IPS-18c (cell line): Measurements from ENCODE around the gene ZNF513.
"Not testable (repeated sequence)": the region's sequence is repeated elsewhere in the genome, so short reads cannot be mapped to it uniquely, and the experiment has no call there.

Experiments
- H3K4me3 ChIP-seq: 2 replicates; pipeline ENCODE4 v1.7.0; 2013; ENCODE audit warnings: low read depth, mild to moderate bottlenecking, low read length, moderate library complexity; ENCODE audit not compliant: insufficient read depth
- H3K9me3 ChIP-seq: one replicate; pipeline ENCODE4 v1.6.1; 2013; ENCODE audit warnings: mild to moderate bottlenecking, low read length, moderate library complexity; ENCODE audit not compliant: control insufficient read depth, insufficient read depth

ZNF513 gene, protein sequence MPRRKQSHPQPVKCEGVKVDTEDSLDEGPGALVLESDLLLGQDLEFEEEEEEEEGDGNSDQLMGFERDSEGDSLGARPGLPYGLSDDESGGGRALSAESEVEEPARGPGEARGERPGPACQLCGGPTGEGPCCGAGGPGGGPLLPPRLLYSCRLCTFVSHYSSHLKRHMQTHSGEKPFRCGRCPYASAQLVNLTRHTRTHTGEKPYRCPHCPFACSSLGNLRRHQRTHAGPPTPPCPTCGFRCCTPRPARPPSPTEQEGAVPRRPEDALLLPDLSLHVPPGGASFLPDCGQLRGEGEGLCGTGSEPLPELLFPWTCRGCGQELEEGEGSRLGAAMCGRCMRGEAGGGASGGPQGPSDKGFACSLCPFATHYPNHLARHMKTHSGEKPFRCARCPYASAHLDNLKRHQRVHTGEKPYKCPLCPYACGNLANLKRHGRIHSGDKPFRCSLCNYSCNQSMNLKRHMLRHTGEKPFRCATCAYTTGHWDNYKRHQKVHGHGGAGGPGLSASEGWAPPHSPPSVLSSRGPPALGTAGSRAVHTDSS

DNA sequence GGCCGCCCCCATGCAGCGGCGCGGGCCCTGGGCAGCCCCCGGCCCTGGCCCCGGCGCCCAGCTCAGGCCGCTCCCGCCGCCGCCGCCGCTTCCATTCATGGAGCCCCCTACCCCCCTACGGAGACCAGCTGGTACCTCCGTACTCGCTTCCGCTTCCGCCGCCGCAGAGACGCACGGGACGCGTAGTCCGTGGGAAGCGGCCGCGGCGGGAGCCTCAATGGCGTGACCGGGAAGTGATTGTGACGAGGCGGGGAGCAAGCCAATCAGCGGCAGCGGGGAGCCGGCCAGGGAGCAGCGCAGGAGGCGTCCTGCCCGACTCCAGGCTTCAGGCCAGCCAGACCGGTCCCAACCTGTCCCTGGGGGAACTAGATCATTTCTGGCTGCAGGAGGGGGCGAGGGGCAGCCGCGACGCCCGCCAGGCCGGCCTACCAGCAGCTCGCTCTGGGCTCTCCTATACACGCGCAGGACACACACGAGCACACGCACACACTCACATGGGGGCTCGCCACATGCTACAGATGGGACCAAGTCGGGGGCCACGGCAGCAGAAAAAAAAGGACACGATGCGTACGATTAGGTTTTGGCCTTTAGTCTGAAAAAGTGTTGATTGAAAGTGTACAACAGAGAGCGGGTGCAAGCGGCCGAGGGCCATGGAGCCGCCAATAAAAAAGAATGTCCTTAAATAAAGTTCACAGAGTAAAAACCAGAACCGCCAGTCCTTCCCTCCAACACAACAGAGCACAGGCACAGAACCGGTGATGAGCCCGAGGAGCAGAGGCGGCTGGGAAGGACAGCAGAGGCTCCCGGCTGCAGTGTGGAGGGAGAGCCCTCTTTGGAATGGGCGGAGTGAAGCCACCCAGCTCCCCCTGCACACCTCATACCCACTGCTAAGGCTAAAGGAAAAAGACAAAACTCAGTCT, at the start of gene ZNF513:
ZNF513 (minus strand) TSS at position 109 of the 920 bp plus-strand sequence. CDS start 208 bp downstream, outside the sequence.
- H3K9me3 ChIP-seq = no peaks in the 10 kb centered on the region
- H3K4me3 ChIP-seq = peak within 1 kb of the TSS; percentile 60

GRCh38 chr2:27428978-27429541, 48.5 kb upstream of the ZNF513 start:
- Histone ChIP-seq H3K4me3 (peak overlapping the region; percentile 98), H3K9me3 (no peaks in the 10 kb centered on the region)

GRCh38 chr2:27428213-27428977, 47.9 kb upstream of the ZNF513 start, which contains the start of gene NRBP1:
NRBP1 (plus strand) TSS chr2:27428631; CDS start chr2:27433274, 4,643 bp downstream.
- H3K4me3 ChIP-seq = peak within 1 kb of the TSS; percentile 98
- H3K9me3 ChIP-seq = no peaks in the 10 kb centered on the region

DNA sequence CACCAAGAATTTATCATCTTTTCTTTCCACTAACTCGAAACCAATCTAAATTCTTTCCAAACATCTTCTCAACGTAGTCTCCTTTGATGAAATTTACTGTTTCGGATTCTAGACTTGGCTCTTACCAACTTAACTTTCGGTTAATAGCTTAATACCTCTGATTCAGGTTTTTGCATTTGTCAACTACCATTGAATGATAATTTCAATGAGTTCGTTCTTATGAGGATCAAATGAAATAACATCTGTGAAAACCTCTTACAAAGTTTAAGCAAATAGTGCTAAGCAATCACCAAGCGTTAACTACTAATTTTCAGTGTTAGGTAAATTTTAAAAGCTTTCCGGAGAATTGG, 47.3 kb upstream of the ZNF513 start:
- Histone ChIP-seq H3K9me3 (no peaks in the 10 kb centered on the region), H3K4me3 (peak overlapping the region; percentile 98)

DNA sequence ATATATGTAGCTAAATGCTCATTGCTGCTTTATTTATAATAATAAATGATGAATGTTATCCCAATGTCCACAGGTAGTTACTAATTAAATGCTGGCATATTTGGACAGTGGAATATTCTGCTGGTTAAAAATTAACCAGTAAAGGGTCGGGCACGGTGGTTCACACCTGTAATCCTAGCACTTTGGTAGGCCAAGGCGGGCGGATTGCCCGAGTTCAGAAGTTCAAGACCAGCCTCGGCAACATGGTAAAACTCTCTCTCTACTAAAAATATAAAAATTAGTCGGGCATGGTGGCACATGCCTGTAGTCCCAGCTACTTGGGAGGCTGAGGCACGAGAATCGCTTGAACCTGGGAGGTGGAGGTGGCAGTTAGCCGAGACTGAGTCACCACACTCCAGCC, 44.5 kb upstream of the ZNF513 start:
- H3K9me3 ChIP-seq, H3K4me3 ChIP-seq: not testable (repeated sequence)

- Histone ChIP-seq H3K9me3 (no peaks in the 10 kb centered on the region), H3K4me3 (no peak overlapping the region)
Observed at GRCh38 chr2:27422958-27423357, 42.4 kb upstream of the ZNF513 start.

- Histone ChIP-seq H3K9me3 (no peaks in the 10 kb centered on the region), H3K4me3 (no peak overlapping the region)
Observed at GRCh38 chr2:27421660-27422250, 41.2 kb upstream of the ZNF513 start.

- H3K4me3 ChIP-seq = no peak overlapping the region
- H3K9me3 ChIP-seq = no peaks in the 10 kb centered on the region
Observed at GRCh38 chr2:27420996-27421395, 40.5 kb upstream of the ZNF513 start.

DNA sequence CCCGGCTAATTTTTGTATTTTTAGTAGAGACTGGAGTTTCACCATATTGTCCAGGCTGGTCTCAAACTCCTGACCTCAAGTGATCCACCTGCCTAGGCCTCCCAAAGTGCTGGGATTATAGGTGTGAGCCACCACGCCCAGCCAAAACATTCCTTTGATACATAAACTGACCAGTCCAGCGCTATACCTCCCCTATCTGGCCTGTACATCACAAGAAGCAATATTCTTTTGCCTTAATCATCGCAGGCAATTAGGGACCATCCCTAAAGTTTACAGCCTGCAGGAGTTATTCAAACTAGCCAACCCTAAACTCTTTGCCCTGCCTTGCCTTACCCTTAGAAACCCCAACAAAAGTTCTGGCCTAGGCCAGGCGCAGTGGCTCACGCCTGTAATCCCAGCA, 35.6 kb upstream of the ZNF513 start:
- Histone ChIP-seq H3K9me3 (peaks cover under 1% of the 10 kb centered on the region), H3K4me3 (no peak overlapping the region)

GRCh38 chr2:27412419-27413152, 32.1 kb upstream of the ZNF513 start:
- H3K4me3 ChIP-seq = no peak overlapping the region
- peaks cover 2% of the 10 kb centered on the region for H3K9me3 ChIP-seq

GRCh38 chr2:27409321-27410073, 29.0 kb upstream of the ZNF513 start, which contains the start of gene PPM1G:
PPM1G (minus strand) TSS chr2:27409591; CDS start chr2:27409422, 169 bp downstream.
- H3K9me3 ChIP-seq = peaks cover 2% of the 10 kb centered on the region
- H3K4me3 ChIP-seq = peak within 1 kb of the TSS; percentile 93

DNA sequence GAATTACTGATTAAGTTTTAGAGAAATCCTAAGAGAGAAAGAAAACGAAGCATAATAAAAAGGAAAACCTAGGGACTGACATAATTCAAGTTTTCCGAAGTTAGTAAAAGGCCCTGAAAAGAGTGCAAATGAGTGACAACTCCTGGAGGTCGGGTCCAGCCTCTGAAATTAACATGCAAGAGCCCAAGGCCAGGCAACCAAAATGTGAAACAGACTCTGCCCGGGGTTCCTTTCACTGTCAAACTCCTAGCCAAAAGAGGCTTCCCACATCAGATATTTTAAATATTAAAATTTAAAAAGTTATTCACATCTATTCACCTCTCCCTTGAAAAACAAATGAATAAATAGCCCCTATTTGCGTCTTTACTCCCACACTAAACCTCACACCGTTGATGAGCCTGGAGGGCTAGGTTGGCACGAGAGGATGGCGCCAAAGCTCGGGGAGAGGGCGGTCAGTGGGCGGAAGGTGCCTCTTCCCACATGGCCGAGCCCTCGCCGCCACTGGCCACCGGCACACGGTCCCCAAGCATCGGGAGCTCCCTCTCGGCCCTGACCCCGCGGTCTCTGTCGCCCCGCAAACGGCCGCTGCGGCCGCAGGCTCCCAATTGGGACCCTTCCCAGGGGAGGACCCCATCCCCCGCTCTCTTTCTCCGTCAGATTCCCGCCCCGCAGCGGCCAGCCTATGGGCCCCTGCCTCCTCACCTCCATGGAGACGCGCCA, 28.2 kb upstream of the ZNF513 start:
- H3K9me3 ChIP-seq = peaks cover 2% of the 10 kb centered on the region

GRCh38 chr2:27407798-27408491, 27.4 kb upstream of the ZNF513 start:
- Histone ChIP-seq H3K9me3 (peaks cover 2% of the 10 kb centered on the region), H3K4me3 (peak overlapping the region; percentile 93)

More for the DNA sequence above, 28.2 kb upstream of the ZNF513 start:
- H3K4me3 ChIP-seq = peak overlapping the region; percentile 93
